Colon (tissue), 2 donors: ENCODE measurements around the gene PPP3CA.

Experiments used
- FAIRE-seq: peaks from 2 replicates; lab custom pipeline; 2012; peaks lifted over from hg19 to GRCh38; lab: Jason Lieb, UNC
- donor health status: control.
- donor health status: control.

Gene PPP3CA

DNA sequence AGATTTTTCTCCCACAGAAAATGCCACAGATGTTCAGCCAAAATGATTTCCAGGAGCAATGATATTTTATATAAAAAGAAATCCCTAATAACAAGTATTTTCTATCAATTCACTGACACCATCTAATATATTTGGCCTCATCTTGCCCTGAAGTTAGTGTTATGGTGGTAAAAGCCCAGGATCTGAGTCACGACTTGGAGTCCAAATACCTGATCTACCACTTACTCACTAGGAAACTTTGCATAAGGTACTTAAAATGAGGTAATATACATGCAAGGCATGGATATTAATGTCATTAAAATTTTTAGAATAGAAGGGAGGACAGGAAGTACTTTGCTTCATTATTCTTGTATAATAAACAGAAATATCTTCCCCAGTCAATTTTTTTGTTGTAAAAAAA, 16.3 kb downstream of the PPP3CA start:
- FAIRE-seq: no peak

GRCh38 chr4:101329592-101329991, 17.7 kb downstream of the PPP3CA start:
- no peak for FAIRE-seq

DNA sequence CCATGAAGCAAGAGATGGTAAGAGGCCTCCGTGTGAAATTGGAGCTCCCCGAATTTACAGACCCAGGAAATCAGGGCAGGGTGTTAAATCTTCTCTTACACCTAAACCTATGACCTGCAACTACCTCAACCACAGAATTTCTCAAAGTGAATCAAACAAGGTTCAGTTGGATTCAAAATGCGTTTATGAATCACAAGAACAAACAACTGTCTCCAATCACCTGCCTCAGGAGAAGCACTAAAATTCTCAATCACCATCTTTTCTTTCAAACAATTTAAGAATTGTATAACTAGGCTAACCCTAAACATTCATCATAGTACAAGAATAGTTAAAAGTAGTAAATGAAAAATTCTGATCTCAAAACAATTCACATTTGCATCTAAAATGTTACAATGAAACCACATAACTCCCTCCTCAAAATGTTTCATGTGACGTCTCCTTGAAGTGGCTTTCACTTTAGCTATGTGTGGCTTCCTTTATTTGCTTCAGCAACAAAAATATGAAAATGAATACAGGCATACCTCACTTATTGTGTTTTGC, 19.2 kb downstream of the PPP3CA start:
- FAIRE-seq: no peak

- no peak for FAIRE-seq
Observed at GRCh38 chr4:101326576-101326975, 20.8 kb downstream of the PPP3CA start.

DNA sequence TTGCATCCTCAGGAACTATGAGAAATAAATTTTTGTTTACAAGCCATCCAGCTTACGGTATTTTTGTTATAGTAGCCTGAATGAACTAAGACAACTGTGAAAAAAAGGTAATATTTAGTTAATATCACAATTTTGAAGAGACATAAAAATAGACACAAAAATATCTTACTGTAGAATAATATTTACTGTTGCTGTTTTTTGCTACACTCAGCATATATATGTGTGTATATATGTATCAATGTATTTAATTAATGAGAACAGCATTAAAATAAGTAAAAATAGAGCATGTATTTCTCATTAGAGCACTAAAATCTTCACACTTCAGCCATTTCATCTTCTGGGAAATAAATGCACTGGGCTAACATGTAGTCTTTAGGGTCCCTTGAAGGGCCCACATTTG, 24.6 kb downstream of the PPP3CA start:
- FAIRE-seq: no peak

DNA sequence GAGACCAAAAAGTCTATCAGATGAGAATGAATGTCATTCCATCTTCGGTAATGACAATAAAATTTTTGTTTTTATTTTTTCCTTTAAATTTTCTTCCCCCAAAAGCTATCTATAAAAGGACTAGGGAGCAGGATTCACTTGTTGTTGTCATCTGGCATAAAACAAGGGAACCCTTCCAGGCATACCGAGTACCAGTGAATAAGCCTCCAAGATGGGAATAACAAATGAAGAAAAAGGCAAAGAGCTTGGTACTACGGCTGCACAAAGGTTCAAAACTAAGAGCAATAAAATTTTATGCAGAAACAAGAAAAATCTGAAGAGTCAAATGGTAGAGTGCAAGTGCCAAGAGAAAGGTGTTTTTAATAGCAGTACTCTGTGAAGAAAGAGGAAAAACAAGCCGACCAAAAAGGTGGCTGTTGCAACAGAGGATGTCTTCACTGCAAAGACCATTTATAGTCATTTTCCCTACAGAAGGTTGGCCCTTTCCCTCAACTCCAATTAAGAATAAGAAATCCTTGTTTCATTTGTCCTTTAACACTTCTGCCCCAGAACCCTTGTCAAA, 25.8 kb downstream of the PPP3CA start:
- FAIRE-seq: no peak

DNA sequence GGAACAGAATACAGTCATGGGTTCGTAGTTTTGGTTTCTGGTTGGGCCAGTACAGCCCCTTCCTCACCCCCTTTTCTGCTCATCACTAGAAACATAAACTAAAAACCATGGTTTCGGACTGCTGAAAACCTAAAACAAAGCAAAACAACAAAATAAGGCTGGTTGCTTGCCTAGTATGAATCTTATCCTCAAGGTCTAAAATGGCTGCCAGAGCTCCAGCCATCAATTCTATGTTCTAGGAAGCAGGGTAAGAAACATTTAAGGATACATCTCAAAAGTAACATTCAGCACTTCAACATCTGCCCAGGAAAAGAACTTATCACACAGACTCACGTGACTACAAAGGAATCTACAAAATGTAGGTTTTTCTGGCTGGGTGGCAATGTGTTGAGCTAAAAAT, 31.5 kb downstream of the PPP3CA start:
- FAIRE-seq: no peak

DNA sequence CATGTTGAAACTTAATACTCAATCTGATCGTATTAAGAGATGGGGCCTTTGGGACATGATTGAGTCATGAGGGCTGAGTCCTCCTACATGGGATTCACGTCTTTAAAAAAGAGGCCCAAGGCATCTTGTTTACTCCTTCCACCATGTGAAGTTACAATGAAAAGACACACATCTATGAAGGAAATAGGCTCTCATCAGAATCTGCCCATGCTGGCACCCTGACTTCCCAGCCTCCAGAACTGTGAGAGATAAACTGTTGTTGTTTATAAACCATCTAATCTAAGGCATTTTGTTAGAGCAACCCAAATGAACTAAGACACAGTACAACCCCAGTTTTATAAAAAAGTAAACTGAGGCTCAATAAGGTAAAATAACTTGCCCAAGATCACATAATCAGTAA, 32.3 kb downstream of the PPP3CA start:
- no peak for FAIRE-seq

- peak; percentile 10 for FAIRE-seq
Observed at GRCh38 chr4:101309925-101310324, 37.4 kb downstream of the PPP3CA start.

DNA sequence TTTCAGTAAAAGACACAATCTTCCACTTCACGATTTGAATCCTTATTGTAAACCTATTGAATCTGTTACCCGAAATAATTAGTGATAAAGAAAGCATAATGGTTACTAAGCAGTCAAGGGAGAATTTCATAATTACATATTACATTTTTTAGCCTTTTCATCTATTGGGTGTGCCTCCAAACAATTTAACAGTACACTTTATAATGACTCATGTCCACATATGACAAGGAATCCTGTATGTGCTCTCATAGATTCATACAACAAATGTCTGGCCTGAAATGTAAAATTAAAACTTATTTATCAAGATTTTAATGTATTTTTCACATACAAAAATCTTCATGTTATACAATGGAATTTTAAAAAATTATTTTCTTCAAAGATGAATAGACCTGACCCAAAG, 39.4 kb downstream of the PPP3CA start:
- no peak for FAIRE-seq

- FAIRE-seq: no peak
Observed at GRCh38 chr4:101306764-101307615, 40.3 kb downstream of the PPP3CA start.

- no peak for FAIRE-seq
Observed at GRCh38 chr4:101306225-101306624, 41.1 kb downstream of the PPP3CA start.

GRCh38 chr4:101304916-101305315, 42.4 kb downstream of the PPP3CA start:
- FAIRE-seq: no peak

- FAIRE-seq: no peak
Observed at GRCh38 chr4:101299899-101300540, 47.3 kb downstream of the PPP3CA start.

DNA sequence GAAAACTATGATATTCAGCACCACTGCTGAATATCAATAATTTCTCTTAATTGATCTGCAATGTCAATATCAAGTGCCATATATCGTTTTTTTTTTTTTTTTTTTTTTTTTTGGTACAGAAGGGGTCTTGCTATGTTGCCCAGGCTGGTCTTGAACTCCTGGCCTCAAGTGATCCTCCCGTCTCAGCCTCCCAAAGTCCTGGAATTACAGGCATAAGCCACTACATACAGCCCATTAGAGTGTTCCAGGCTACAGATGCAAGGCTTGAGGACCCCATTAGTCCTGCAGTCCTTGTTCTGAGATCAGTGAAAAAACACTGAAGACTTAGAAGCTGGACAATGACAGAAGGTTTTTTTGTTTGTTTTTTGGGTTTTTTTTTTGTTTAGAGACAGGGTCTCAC, 48.3 kb downstream of the PPP3CA start:
- FAIRE-seq: no peak

DNA sequence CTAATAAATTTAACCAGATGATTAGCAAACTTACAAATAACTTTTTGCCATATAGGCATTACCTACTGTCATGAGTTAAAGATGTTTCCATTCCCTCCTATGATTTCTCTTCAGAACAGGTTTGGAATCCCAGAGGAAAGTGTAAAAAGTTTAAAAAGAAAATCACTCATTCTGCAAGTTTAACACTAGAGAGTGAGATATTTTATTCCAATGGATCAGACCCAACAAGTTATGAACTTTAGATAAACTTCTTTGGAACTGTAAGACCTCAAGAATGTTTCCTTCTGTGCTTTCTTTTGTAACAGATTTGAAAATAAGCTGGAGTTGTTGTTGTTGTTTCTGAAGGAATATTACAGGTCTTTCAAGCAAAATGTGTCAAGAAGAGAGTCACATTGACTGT, 51.6 kb downstream of the PPP3CA start:
- no peak for FAIRE-seq

DNA sequence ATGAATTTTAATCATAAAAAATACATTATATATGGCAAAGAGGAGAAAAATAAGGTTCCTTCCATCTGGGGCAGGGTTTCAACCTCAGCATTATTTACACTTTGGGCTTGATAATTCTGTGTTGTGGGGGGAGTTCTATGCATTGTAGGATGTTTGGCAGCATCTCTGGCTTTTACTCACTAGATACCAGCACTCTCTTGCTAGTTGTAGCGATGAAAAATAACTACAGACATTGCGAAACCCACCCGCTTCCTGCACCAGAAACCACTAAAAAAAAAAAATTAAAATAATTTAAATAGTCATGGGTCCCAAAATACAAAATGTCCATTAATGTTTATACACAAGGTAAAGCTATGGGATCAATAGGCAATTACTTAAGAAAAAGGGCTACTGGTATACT, 52.7 kb downstream of the PPP3CA start:
- FAIRE-seq: no peak

DNA sequence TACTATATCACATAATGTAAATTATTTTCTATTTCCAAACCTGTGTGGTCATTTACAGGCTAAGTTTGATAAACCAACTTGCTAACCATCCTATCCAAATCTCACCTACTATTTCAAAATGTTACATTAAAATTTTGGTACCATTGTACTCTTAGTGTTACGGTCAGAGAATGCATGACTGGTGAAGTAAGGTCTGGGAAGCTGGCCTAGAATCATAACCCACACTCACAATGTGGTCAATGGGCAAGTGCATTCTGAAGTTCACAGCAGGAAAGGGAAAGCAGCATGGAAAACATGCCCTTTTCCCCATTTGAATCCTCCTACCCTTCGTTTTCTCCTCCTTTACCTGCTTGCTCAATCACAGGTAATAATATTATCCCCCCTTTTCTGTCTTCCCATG, 54.4 kb downstream of the PPP3CA start:
- no peak for FAIRE-seq

DNA sequence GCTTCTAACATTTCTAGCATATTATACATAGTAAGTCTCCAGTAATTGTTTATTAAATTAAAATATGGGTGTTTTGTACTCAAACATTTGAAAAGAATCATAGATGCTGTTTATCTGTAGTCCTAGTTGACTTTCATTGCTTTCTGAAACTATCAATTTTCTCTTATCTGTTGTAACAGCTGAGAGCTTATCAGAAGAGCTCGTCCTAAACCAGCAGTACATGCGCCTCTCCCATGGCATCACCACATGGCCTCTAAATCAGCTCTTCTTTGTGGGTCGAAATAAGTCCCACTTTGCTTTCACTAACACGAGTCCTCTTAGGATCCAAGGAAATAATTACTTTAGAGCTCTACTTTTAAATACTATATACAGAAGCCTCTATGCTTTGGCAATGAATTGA, 55.1 kb downstream of the PPP3CA start:
- FAIRE-seq: no peak

DNA sequence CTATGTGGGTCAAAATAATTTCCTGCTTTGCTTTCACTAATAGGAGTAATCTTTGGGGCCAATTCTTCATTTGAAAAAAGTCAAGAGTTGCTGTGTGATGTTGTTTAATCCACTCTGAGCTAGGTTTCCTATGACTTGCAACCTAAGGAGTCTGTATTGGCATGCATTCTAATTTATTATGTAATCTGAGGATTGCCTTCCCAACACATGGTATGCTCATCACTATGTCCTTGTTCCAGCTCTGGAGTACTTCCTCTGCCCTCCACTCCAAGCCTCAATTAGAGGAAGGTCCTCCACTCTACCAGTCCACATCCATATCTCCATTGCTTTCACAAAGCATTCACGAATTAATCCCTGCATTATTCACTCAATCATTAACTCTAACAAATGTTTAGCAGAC, 56.1 kb downstream of the PPP3CA start:
- no peak for FAIRE-seq

DNA sequence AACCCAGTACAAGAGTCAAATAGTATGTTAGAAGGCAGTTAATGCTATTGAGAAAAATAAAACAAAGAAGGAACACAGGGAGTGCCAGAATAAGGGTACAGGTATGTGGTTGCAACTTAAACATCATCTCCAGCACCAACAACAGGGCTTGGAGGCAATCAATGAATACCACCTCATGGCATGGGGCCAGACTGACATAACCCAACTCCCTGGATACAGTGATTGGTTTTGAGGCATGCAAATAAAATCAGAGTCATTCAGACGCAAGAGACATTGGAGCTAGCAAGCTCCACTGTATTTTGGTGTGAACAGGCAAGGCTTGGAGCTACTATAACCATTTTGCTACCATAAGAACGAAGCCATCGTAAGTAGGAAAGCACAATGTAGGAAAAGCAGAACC, 56.7 kb downstream of the PPP3CA start:
- FAIRE-seq: no peak

- FAIRE-seq: no peak
Observed at GRCh38 chr4:101289306-101289705, 58.0 kb downstream of the PPP3CA start.
